ENCODE measurements around the gene SYP. TPM values are rescaled to one million over a fixed set of nuclear protein-coding genes. Genes with fewer than 3 reads are reported as not detected.

The SYP gene
- total and polyA plus RNA-seq, 2 donors (not counting 3 experiments of a cell fraction or from before 2014, with no cell fraction given) = 0.21 to 0.77 TPM

DNA sequence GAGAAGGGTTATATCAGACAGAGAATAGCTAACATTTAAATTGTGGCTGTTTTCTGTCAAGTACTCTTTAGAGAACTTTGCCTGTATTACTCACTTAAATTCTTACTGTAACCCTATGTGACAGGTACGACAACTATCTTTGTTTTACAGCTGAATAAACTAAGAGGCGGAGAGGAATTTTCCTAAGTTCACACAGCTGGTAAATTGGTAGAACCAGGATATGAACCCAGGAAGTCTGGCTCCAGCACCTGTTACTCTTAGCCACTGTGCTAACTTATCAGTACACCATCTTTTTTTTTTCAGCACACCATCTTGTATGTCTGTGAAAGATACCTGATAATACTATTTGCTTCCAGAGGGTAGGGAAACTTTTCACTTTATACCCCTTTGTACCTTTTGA lies 2.0 kb upstream of the SYP start:
- no TSS peak for BruUV-seq (replicated peaks)
- DNase-seq (ENCODE audit: low read depth, low spot score) (no peak), FAIRE-seq (no peak)
- Histone ChIP-seq H3K27me3 (ENCODE audit: control insufficient read depth in 2 of 2, insufficient read depth in 2 of 2, low read length in 2 of 2) (peaks cover 0 to 2% of the 10 kb centered on the region in 2 experiments), H3K4me3 (replicated peaks in 1 of 3; ENCODE audit: insufficient read depth in 1 of 3, low read depth in 1 of 3, low read length in 3 of 3) (no peak overlapping the region), H3K27ac (ENCODE audit: insufficient read depth, low read depth, low read length) (no peak overlapping the region), H2AFZ (ENCODE audit: low read depth, low read length) (no peak overlapping the region), H3K9ac (replicated peaks; ENCODE audit: extremely low read depth, insufficient read depth, low read length) (no peak overlapping the region), H3K4me1 (ENCODE audit: control insufficient read depth, extremely low read depth, insufficient read depth, low read length) (peaks cover 3% of the 10 kb centered on the region), H3K9me1 (replicated peaks; ENCODE audit: control insufficient read depth, extremely low read depth, insufficient read depth, low read length) (no peaks in the 10 kb centered on the region), H4K20me1 (replicated peaks; ENCODE audit: control insufficient read depth, extremely low read depth, insufficient read depth, low read length) (no peaks in the 10 kb centered on the region), H3K36me3 (ENCODE audit: control insufficient read depth in 2 of 2, extremely low read depth in 1 of 2, insufficient read depth in 2 of 2, low read length in 2 of 2) (no peaks in the 10 kb centered on the region), H3K4me2 (ENCODE audit: insufficient read depth, low read length) (no peak overlapping the region), H3K79me2 (ENCODE audit: control insufficient read depth, insufficient read depth, low read length) (no peaks in the 10 kb centered on the region), H3K9me3 (replicated peaks; ENCODE audit: control insufficient read depth, insufficient read depth, low read length) (no peaks in the 10 kb centered on the region)
- TF ChIP-seq EZH2 (IDR thresholded peaks at IDR 0.05; ENCODE audit: borderline replicate concordance, low read depth, low read length, severe bottlenecking) = no peak
- TF ChIP-seq GATA2 (IDR thresholded peaks at IDR 0.05; ENCODE audit: insufficient read depth, insufficient read length, low read depth, low read length) = no peak
- no peak for TF ChIP-seq MAX (IDR thresholded peaks at IDR 0.05; ENCODE audit: insufficient read depth, insufficient read length)
- no peak for TF ChIP-seq MYC (IDR thresholded peaks at IDR 0.05; ENCODE audit: low read depth, low read length)
- no peak for TF ChIP-seq POLR2AphosphoS5 (IDR thresholded peaks at IDR 0.05; ENCODE audit: insufficient read depth, low read depth, low read length)
- TF ChIP-seq JUN (IDR thresholded peaks at IDR 0.05; ENCODE audit: borderline replicate concordance, insufficient read depth, insufficient read length, low read depth) = no peak
- TF ChIP-seq, protein P1, sequence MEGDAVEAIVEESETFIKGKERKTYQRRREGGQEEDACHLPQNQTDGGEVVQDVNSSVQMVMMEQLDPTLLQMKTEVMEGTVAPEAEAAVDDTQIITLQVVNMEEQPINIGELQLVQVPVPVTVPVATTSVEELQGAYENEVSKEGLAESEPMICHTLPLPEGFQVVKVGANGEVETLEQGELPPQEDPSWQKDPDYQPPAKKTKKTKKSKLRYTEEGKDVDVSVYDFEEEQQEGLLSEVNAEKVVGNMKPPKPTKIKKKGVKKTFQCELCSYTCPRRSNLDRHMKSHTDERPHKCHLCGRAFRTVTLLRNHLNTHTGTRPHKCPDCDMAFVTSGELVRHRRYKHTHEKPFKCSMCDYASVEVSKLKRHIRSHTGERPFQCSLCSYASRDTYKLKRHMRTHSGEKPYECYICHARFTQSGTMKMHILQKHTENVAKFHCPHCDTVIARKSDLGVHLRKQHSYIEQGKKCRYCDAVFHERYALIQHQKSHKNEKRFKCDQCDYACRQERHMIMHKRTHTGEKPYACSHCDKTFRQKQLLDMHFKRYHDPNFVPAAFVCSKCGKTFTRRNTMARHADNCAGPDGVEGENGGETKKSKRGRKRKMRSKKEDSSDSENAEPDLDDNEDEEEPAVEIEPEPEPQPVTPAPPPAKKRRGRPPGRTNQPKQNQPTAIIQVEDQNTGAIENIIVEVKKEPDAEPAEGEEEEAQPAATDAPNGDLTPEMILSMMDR (IDR thresholded peaks at IDR 0.05; ENCODE audit: extremely low read depth in 1 of 2, insufficient read depth in 1 of 2, low read depth in 1 of 2, low read length in 2 of 2) = no peak
- TF ChIP-seq POLR2A (IDR thresholded peaks at IDR 0.05; ENCODE audit: low read depth, low read length) = no peak
- ChIA-PET POLR2A (no interaction called here), CTCF (interaction anchor here (1.5 kb wide), 1 partner anchor 9 kb away, joined by 5 read pairs; no protein-coding TSS in a partner anchor)
- intact Hi-C loops (cut with micrococcal nuclease) = loop anchor here (5.0 kb wide), 1 partner anchor 720 kb away; the partner anchor contains the start of gene CLCN5
- dilution Hi-C loops (cut with MboI; ENCODE audit: extremely low pct_ligation_motif_present, low sequenced_read_pairs) = no loop called here
